Neuron (in vitro differentiated cells): ENCODE data around the gene MAP2.

ENCODE experiments used
- H2AFZ ChIP-seq: one replicate; pipeline ENCODE4 v1.6.1; 2013; ENCODE audit warnings: low read depth, mild to moderate bottlenecking, inconsistent platforms, low read length, moderate library complexity
- H3K27me3 ChIP-seq: one replicate; pipeline ENCODE4 v1.6.1; 2013; ENCODE audit warnings: low read length; ENCODE audit not compliant: insufficient read depth
- H3K36me3 ChIP-seq: one replicate; pipeline ENCODE4 v1.6.1; 2013; ENCODE audit warnings: low read length; ENCODE audit not compliant: insufficient read depth
- H3K4me1 ChIP-seq: one replicate; pipeline ENCODE4 v1.6.1; 2013; ENCODE audit warnings: low read length; ENCODE audit not compliant: insufficient read depth
- H3K4me3 ChIP-seq: 2 replicates; pipeline ENCODE4 v1.5.1; 2013; ENCODE audit warnings: mild to moderate bottlenecking, low read length, moderate library complexity
- H3K9me3 ChIP-seq: one replicate; pipeline ENCODE4 v1.6.1; 2013; ENCODE audit warnings: low read length

Gene MAP2

GRCh38 chr2:209441541-209441940 is 17.7 kb downstream of the MAP2 start:
- peaks cover 30% of the 10 kb centered on the region for H3K36me3 ChIP-seq
- H3K9me3 ChIP-seq: no peaks in the 10 kb centered on the region
- H2AFZ ChIP-seq: no peak overlapping the region
- no peak overlapping the region for H3K4me3 ChIP-seq
- no peaks in the 10 kb centered on the region for H3K27me3 ChIP-seq
- peaks cover 7% of the 10 kb centered on the region for H3K4me1 ChIP-seq

DNA sequence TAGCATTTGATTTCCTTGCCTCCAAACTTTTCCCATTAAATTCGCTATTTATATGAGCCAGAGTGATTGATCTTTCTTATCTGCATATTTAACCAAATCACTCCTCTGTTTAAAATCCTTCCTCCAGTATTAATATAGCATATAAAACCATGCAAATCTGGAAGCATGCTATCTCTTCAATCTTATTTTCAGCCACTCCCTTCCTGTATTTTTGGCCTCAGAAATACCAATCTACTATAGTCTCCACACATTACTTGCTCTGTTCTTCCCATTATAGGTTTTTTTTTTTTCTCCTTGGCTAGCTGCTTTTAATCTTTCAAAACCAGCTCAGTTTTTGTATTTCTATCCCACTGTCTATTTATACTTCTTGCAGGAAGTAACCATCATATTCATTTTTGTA is 19.1 kb downstream of the MAP2 start:
- peaks cover 7% of the 10 kb centered on the region for H3K4me1 ChIP-seq
- H2AFZ ChIP-seq: no peak overlapping the region
- H3K4me3 ChIP-seq: no peak overlapping the region
- no peaks in the 10 kb centered on the region for H3K27me3 ChIP-seq
- no peaks in the 10 kb centered on the region for H3K9me3 ChIP-seq
- H3K36me3 ChIP-seq: peaks cover 28% of the 10 kb centered on the region

DNA sequence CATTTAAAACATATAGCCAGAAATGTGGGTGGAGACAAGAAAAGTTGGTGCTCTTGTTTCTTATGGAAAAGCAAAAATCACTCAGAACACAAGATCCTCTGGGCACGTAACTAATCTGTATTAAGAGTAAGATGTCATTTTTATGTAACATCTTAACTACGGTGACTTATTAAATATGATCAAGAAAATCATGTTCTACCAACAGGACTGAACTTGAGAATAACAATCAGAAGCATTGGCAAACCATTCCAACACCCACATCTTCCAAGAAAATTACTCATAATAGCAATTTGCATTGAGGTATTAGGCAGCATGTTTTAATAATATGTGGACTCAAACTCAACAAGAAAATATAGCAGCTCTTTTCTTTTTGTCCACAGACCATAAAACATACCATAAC is 21.6 kb downstream of the MAP2 start:
- peaks cover 7% of the 10 kb centered on the region for H3K4me1 ChIP-seq
- no peak overlapping the region for H3K4me3 ChIP-seq
- H3K36me3 ChIP-seq: peaks cover 21% of the 10 kb centered on the region
- H3K9me3 ChIP-seq: no peaks in the 10 kb centered on the region
- no peaks in the 10 kb centered on the region for H3K27me3 ChIP-seq
- no peak overlapping the region for H2AFZ ChIP-seq

DNA sequence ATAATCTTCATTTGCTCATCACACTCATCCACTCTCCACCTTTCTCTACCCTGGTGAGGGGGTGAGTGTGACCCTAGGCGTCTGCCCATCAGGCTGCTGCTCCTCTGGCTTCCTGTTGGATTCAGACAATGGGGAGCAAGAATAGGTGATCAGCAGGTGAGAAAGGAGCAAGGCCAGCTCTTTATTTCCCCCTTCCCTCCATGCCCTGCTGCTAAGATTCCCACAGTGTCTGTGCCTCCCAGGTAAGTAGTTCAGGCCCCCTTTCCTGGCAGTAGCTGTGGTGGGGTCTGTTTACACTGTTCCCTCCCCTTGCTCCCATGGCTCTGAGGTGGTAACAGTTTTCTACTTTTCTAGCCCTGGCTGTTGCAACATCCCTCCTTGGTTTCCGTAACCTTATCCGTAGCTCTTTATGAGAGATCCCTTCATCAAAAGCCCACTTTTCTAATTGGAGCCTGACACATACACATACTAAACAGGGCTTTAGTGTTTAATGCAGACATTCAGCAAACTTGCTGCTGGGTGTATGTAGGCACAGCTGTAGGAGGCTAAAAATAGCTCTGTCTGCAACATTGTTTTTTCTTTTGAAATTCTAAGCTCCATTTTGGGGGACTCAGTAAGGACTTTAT is 27.5 kb downstream of the MAP2 start:
- Histone ChIP-seq H3K36me3 (peaks cover 18% of the 10 kb centered on the region), H3K4me1 (no peaks in the 10 kb centered on the region), H2AFZ (no peak overlapping the region), H3K27me3 (no peaks in the 10 kb centered on the region), H3K9me3 (peaks cover 2% of the 10 kb centered on the region), H3K4me3 (no peak overlapping the region)

DNA sequence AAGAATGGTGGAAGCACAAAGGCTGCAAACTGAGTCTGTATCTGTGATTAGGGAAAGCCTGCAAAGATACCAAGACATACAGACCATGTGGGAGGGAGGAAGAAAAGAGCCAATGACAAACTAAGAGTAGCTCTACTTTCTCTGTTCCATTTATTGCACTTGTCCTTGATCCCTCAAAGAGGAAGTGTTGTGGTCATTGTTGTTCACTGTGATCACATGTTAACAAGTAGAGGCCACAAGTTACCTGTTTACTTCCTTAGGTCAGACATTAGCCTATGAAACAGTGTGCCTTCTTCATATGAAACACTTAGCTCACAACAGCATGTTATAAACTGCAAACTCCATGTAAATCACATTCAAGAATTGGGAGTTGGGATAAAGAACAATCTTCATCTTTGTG is 32.6 kb downstream of the MAP2 start:
- peaks cover 29% of the 10 kb centered on the region for H3K36me3 ChIP-seq
- H3K9me3 ChIP-seq: peaks cover 2% of the 10 kb centered on the region
- H3K4me1 ChIP-seq: no peaks in the 10 kb centered on the region
- no peaks in the 10 kb centered on the region for H3K27me3 ChIP-seq
- H2AFZ ChIP-seq: no peak overlapping the region
- no peak overlapping the region for H3K4me3 ChIP-seq

- Histone ChIP-seq H3K36me3 (peaks cover 29% of the 10 kb centered on the region), H3K4me1 (no peaks in the 10 kb centered on the region), H3K27me3 (no peaks in the 10 kb centered on the region), H3K4me3 (no peak overlapping the region), H3K9me3 (peaks cover 2% of the 10 kb centered on the region), H2AFZ (no peak overlapping the region)
Measured at GRCh38 chr2:209458008-209458979, 34.4 kb downstream of the MAP2 start.

DNA sequence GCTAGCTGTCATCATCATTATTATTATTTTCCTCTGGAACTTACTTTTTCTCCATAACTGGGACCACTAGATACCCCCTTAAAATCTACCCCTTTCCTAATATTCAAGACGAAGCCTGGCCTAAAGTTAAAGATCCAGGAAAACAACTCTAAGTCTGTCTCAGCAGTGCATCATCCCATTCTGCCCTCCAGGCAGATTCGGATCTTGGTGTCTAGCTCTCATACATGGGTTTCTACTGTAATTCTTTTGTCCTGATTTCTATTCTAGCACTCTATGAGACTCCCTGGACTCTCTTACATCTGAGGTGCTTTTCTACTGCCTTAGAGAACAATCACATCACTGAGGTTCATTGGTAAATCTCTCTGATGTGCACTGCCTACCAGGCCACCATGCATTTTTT is 35.5 kb downstream of the MAP2 start:
- Histone ChIP-seq H3K27me3 (no peaks in the 10 kb centered on the region), H2AFZ (no peak overlapping the region), H3K4me1 (no peaks in the 10 kb centered on the region), H3K36me3 (peaks cover 31% of the 10 kb centered on the region), H3K9me3 (peaks cover 2% of the 10 kb centered on the region), H3K4me3 (no peak overlapping the region)

- Histone ChIP-seq H3K36me3 (peaks cover 27% of the 10 kb centered on the region), H3K4me3 (no peak overlapping the region), H3K27me3 (no peaks in the 10 kb centered on the region), H3K9me3 (no peaks in the 10 kb centered on the region), H2AFZ (no peak overlapping the region), H3K4me1 (no peaks in the 10 kb centered on the region)
Measured at GRCh38 chr2:209460151-209460761, 36.4 kb downstream of the MAP2 start.

GRCh38 chr2:209463226-209463625 is 39.4 kb downstream of the MAP2 start:
- peaks cover 2% of the 10 kb centered on the region for H3K9me3 ChIP-seq
- no peak overlapping the region for H2AFZ ChIP-seq
- no peak overlapping the region for H3K4me3 ChIP-seq
- no peaks in the 10 kb centered on the region for H3K27me3 ChIP-seq
- H3K4me1 ChIP-seq: no peaks in the 10 kb centered on the region
- H3K36me3 ChIP-seq: peaks cover 29% of the 10 kb centered on the region

DNA sequence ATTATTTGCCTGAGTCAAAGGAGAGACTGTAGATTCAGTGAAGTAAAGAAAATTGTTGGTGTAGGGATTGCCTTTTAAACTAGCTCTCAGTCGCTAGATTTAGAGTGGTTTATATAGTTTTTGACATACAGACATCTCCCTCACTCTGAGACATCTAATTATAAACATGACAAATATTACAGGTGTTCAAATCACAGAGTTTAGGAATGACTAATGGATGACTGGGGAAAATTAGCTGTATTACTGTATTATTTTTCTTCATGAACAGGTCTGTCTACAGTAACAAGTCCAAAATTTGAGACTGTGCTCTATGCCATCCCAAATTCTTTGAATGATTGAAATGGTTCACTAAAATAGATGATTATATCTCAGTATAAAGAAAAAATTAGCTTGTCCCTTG is 40.0 kb downstream of the MAP2 start:
- Histone ChIP-seq H3K27me3 (no peaks in the 10 kb centered on the region), H3K36me3 (peaks cover 34% of the 10 kb centered on the region), H3K4me1 (no peaks in the 10 kb centered on the region), H3K4me3 (no peak overlapping the region), H3K9me3 (peaks cover 2% of the 10 kb centered on the region), H2AFZ (no peak overlapping the region)

- Histone ChIP-seq H3K4me1 (no peaks in the 10 kb centered on the region), H3K9me3 (peaks cover 2% of the 10 kb centered on the region), H3K4me3 (no peak overlapping the region), H3K27me3 (no peaks in the 10 kb centered on the region), H2AFZ (no peak overlapping the region), H3K36me3 (peaks cover 27% of the 10 kb centered on the region)
Measured at GRCh38 chr2:209468846-209469245, 45.0 kb downstream of the MAP2 start.

DNA sequence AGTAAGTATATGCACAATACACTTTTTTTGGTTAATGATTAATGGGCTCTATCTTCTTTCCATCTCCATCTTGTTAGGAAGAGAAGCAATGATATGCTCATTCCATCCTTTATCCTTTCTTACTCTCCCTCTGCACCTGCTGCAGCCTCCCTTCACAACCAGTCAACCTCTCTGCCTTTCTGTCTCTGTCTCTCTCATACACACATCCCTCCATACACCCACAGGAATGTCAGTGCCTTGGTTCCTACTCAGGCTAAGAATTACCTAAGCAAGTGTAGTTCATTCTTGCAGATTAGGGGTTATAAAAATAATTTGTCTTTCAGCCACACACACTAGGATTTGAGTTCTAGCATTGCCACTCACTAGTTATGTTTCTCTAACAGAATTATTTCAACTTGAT is 45.6 kb downstream of the MAP2 start:
- Histone ChIP-seq H3K9me3 (peaks cover 2% of the 10 kb centered on the region), H3K4me3 (no peak overlapping the region), H2AFZ (no peak overlapping the region), H3K27me3 (no peaks in the 10 kb centered on the region), H3K36me3 (peaks cover 28% of the 10 kb centered on the region), H3K4me1 (no peaks in the 10 kb centered on the region)

DNA sequence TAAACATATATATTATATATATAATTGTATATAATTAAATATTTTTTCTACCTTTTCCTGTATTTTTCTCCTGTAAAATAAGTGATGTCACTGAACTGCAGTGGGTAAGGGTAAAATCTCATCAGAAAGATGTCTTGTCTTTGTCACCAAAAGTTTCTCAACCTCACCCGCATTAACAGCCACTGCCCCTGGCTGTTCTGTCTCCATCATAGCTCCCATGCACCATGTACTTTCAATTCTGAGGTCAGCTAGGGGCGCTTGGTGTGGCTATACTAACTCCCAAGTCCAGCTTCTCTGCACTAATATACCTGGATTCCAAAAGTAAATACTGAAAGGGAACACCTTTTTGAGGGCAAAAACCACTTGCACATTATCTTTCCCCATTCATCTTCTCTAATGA is 46.6 kb downstream of the MAP2 start:
- Histone ChIP-seq H3K36me3 (peaks cover 26% of the 10 kb centered on the region), H3K27me3 (no peaks in the 10 kb centered on the region), H3K9me3 (peaks cover 2% of the 10 kb centered on the region), H3K4me3 (no peak overlapping the region), H2AFZ (no peak overlapping the region), H3K4me1 (no peaks in the 10 kb centered on the region)
